HL-60 (cell line): ENCODE data around the gene HLA-DOB.

Source experiments
- CTCF ChIP-seq: IDR thresholded peaks from one replicate; pipeline ENCODE4 v1.5.1; 2011; ENCODE audit warnings: low read length, control low read depth, inconsistent platforms; ENCODE audit not compliant: insufficient read depth
- POLR2AphosphoS5 ChIP-seq: IDR thresholded peaks from 2 replicates; pipeline ENCODE4 v1.6.1; 2012; ENCODE audit warnings: low read depth
- REST ChIP-seq: IDR thresholded peaks from 2 replicates; pipeline ENCODE4 v1.6.1; 2012; ENCODE audit warnings: low read depth; ENCODE audit not compliant: insufficient replicate concordance
- SPI1 ChIP-seq: IDR thresholded peaks from 2 replicates; pipeline ENCODE4 v1.6.1; 2012; ENCODE audit warnings: low read depth, mild to moderate bottlenecking, borderline replicate concordance

- TF ChIP-seq CTCF = no peak
- no peak for TF ChIP-seq POLR2AphosphoS5
- no peak for TF ChIP-seq SPI1
- TF ChIP-seq REST = no peak
Measured at GRCh38 chr6:32792901-32793435, 23.8 kb downstream of the HLA-DOB start.
